Activated T-cell treated with anti-CD3 and anti-CD28 coated beads for 4 hours (primary cell): ENCODE measurements around the gene GATA6.

ENCODE experiments used
- DNase-seq: peaks from one replicate; pipeline ENCODE4 v3.0.0-alpha.2; 2020

Gene GATA6

GRCh38 chr18:22169011-22169888 is at the start of gene GATA6:
Gene GATA6 (plus strand): TSS chr18:22169589. CDS start chr18:22171145, 1,556 bp downstream.
- DNase-seq, result no peak

GRCh38 chr18:22124970-22125369 is 44.4 kb upstream of the GATA6 start:
- no peak for DNase-seq

GRCh38 chr18:22128954-22129353 is 40.4 kb upstream of the GATA6 start:
- DNase-seq, result no peak

- no peak for DNase-seq
Measured at GRCh38 chr18:22129778-22130177, 39.6 kb upstream of the GATA6 start.

- DNase-seq, result no peak
Measured at GRCh38 chr18:22132258-22132657, 37.1 kb upstream of the GATA6 start.

- DNase-seq, result no peak
Measured at GRCh38 chr18:22132763-22133162, 36.6 kb upstream of the GATA6 start.

- no peak for DNase-seq
Measured at GRCh38 chr18:22136395-22136794, 33.0 kb upstream of the GATA6 start.

- DNase-seq, result no peak
Measured at GRCh38 chr18:22141211-22141610, 28.2 kb upstream of the GATA6 start.

- DNase-seq, result no peak
Measured at GRCh38 chr18:22143347-22144340, 25.7 kb upstream of the GATA6 start.

- no peak for DNase-seq
Measured at GRCh38 chr18:22145160-22145559, 24.2 kb upstream of the GATA6 start.

GRCh38 chr18:22149710-22150109 is 19.7 kb upstream of the GATA6 start:
- no peak for DNase-seq

- DNase-seq, result no peak
Measured at GRCh38 chr18:22152093-22152492, 17.3 kb upstream of the GATA6 start.

GRCh38 chr18:22153428-22153827 is 16.0 kb upstream of the GATA6 start:
- no peak for DNase-seq

- DNase-seq, result no peak
Measured at GRCh38 chr18:22155584-22155983, 13.8 kb upstream of the GATA6 start.

- DNase-seq, result no peak
Measured at GRCh38 chr18:22159014-22159413, 10.4 kb upstream of the GATA6 start.

- no peak for DNase-seq
Measured at GRCh38 chr18:22161090-22161489, 8.3 kb upstream of the GATA6 start.

GRCh38 chr18:22163416-22164161 is 5.8 kb upstream of the GATA6 start:
- no peak for DNase-seq

- no peak for DNase-seq
Measured at GRCh38 chr18:22164337-22165048, 4.9 kb upstream of the GATA6 start.

GRCh38 chr18:22165049-22165602 is 4.3 kb upstream of the GATA6 start:
- no peak for DNase-seq

- no peak for DNase-seq
Measured at GRCh38 chr18:22165603-22166068, 3.8 kb upstream of the GATA6 start.

GRCh38 chr18:22166069-22166950 is 3.1 kb upstream of the GATA6 start:
- DNase-seq, result no peak
